Tibial nerve (tissue), 3 donors: Measurements from ENCODE around the gene GRM3.

ENCODE experiments used
- POLR2A ChIP-seq, 2 donors: fragments of 450-650 bp; IDR thresholded peaks; one replicate each; pipeline ENCODE4 v1.6.1; 2017; ENCODE audit warnings: antibody characterized with exemption in 2 of 2, mild to moderate bottlenecking in 2 of 2, moderate library complexity in 2 of 2
- TF ChIP-seq, protein P1 (sequence below), 5 experiments: fragments of 200-600 bp in 3 of 5; fragments of 450-650 bp in 2 of 5; sonication (generic) in 3 of 5; IDR thresholded peaks; one replicate each; pipeline ENCODE4 v1.5.1; 2016 to 2019; ENCODE audit warnings: antibody characterized with exemption in 5 of 5, mild to moderate bottlenecking in 3 of 5, moderate library complexity in 2 of 5

DNA sequence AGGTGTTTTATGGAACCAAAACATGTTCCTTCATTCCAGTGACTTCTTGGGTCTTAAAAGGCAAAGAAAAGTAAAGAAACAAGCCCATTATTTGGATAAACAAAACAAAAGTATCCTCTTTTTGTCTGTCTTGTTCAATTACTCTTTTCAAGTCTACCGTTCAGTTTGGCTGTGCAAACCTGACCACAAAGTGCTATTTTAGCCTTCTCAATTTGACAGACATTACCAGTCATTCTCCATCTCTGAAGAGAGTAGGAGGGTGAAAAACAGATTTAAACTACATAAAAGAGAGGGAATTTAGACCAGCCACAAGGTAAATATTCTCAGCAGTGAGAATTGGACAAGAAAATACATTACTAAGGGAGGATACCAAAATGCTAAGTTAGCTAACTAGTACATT is 145.2 kb downstream of the GRM3 start:
- TF ChIP-seq, protein P1, sequence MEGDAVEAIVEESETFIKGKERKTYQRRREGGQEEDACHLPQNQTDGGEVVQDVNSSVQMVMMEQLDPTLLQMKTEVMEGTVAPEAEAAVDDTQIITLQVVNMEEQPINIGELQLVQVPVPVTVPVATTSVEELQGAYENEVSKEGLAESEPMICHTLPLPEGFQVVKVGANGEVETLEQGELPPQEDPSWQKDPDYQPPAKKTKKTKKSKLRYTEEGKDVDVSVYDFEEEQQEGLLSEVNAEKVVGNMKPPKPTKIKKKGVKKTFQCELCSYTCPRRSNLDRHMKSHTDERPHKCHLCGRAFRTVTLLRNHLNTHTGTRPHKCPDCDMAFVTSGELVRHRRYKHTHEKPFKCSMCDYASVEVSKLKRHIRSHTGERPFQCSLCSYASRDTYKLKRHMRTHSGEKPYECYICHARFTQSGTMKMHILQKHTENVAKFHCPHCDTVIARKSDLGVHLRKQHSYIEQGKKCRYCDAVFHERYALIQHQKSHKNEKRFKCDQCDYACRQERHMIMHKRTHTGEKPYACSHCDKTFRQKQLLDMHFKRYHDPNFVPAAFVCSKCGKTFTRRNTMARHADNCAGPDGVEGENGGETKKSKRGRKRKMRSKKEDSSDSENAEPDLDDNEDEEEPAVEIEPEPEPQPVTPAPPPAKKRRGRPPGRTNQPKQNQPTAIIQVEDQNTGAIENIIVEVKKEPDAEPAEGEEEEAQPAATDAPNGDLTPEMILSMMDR (IDR thresholded peaks at IDR 0.05) = no peak
- TF ChIP-seq POLR2A (IDR thresholded peaks at IDR 0.05) = no peak
